Mesendoderm (in vitro differentiated cells): ENCODE data around the gene PIK3R6.

ENCODE experiments used
- DNase-seq: peaks from one replicate; pipeline ENCODE4 v3.0.0; 2013
- H2AK5ac ChIP-seq: 2 replicates; pipeline ENCODE4 v1.6.1; 2013; ENCODE audit warnings: low read length, inconsistent platforms
- H2BK120ac ChIP-seq: 2 replicates; pipeline ENCODE4 v1.6.1; 2013; ENCODE audit warnings: low read depth, mild to moderate bottlenecking, low read length, moderate library complexity, mixed read lengths
- H2BK15ac ChIP-seq: replicated peaks from 2 replicates; pipeline ENCODE4 v1.6.1; 2013; ENCODE audit warnings: low read depth, mild to moderate bottlenecking, moderate library complexity
- H2BK5ac ChIP-seq: 2 replicates; pipeline ENCODE4 v1.6.1; 2013; ENCODE audit warnings: low read length, inconsistent platforms
- H3K18ac ChIP-seq: 2 replicates; pipeline ENCODE4 v1.6.1; 2013; ENCODE audit warnings: mild to moderate bottlenecking, low read length, mixed read lengths
- H3K23ac ChIP-seq: one replicate; pipeline ENCODE4 v1.6.1; 2013; ENCODE audit warnings: low read length
- H3K27ac ChIP-seq: 2 replicates; pipeline ENCODE4 v1.5.1; 2013; ENCODE audit warnings: low read depth, mild to moderate bottlenecking, inconsistent platforms, low read length, moderate library complexity
- H3K27me3 ChIP-seq: 2 replicates; pipeline ENCODE4 v1.6.1; 2013; ENCODE audit warnings: low read length, control low read depth, mild to moderate bottlenecking, inconsistent platforms; ENCODE audit not compliant: insufficient read depth, poor library complexity
- H3K36me3 ChIP-seq: 2 replicates; pipeline ENCODE4 v1.6.1; 2013; ENCODE audit warnings: low read length, inconsistent platforms; ENCODE audit not compliant: control insufficient read depth, insufficient read depth
- H3K4ac ChIP-seq: one replicate; pipeline ENCODE4 v1.6.1; 2013; ENCODE audit warnings: low read depth, mild to moderate bottlenecking, low read length, moderate library complexity
- H3K4me1 ChIP-seq: 2 replicates; pipeline ENCODE4 v1.6.1; 2013; ENCODE audit warnings: low read depth, low read length, inconsistent platforms; ENCODE audit not compliant: control insufficient read depth
- H3K4me2 ChIP-seq: 2 replicates; pipeline ENCODE4 v1.6.1; 2013; ENCODE audit warnings: low read length
- H3K4me3 ChIP-seq: 2 replicates; pipeline ENCODE4 v1.5.1; 2013; ENCODE audit warnings: mild to moderate bottlenecking, low read length
- H3K56ac ChIP-seq: one replicate; pipeline ENCODE4 v1.6.1; 2013; ENCODE audit warnings: low read length
- H3K79me1 ChIP-seq: 2 replicates; pipeline ENCODE4 v1.6.1; 2013; ENCODE audit warnings: low read length, inconsistent platforms
- H3K79me2 ChIP-seq: 2 replicates; pipeline ENCODE4 v1.6.1; 2013; ENCODE audit warnings: mild to moderate bottlenecking, low read length; ENCODE audit not compliant: control insufficient read depth, insufficient read depth
- H3K9ac ChIP-seq: 2 replicates; pipeline ENCODE4 v1.6.1; 2013; ENCODE audit warnings: low read length, inconsistent platforms
- H4K5ac ChIP-seq: one replicate; pipeline ENCODE4 v1.6.1; 2013; ENCODE audit warnings: low read length
- H4K8ac ChIP-seq: one replicate; pipeline ENCODE4 v1.6.1; 2013; ENCODE audit warnings: low read depth, mild to moderate bottlenecking, control low read depth, low read length, moderate library complexity
- WGBS: extraction: QIAGEN DNeasy Blood & Tissue Kit; methylation state at CpG from one replicate; pipeline ENCODE4 v1.1.7; 2013; ENCODE audit warnings: low lambda C conversion rate, missing lambda C conversion rate; ENCODE audit not compliant: insufficient coverage; ENCODE audit errors: extremely low coverage; 5-methylcytosine and 5-hydroxymethylcytosine counted together

The PIK3R6 gene

DNA sequence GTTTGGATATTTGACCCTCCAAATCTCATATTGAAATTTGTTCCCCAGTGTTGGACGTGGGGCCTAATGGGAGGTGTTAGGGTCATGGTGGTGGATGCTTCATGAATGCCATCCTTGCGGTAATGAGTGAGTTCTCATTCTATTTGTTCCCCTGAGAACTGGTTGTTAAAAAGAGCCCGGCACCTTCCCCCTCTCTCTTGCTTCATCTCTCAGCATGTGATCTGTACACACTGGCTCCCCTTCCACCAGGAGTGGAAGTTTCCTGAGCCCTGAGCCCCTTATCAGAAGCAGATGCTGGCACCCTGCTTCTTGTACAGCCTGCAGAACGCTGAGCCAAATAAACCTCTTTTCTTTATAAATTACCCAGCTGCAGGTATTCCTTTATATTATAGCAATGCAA is 25.6 kb downstream of the PIK3R6 start:
- Histone ChIP-seq H4K5ac (no peak overlapping the region), H3K23ac (no peak overlapping the region), H3K79me1 (no peaks in the 10 kb centered on the region), H3K36me3 (no peaks in the 10 kb centered on the region), H3K27me3 (no peaks in the 10 kb centered on the region), H3K9ac (no peak overlapping the region), H3K4me3 (no peak overlapping the region), H3K4me1 (peaks cover 1% of the 10 kb centered on the region), H2AK5ac (no peak overlapping the region), H2BK15ac (no peak overlapping the region), H3K27ac (no peak overlapping the region), H3K56ac (no peak overlapping the region), H2BK120ac (no peak overlapping the region), H3K4me2 (no peak overlapping the region), H3K4ac (no peak overlapping the region), H3K79me2 (no peaks in the 10 kb centered on the region), H4K8ac (no peak overlapping the region), H3K18ac (no peak overlapping the region), H2BK5ac (no peak overlapping the region)
- no peak for DNase-seq
- WGBS: no CpG with 5 or more reads among the region's 4 CpGs

DNA sequence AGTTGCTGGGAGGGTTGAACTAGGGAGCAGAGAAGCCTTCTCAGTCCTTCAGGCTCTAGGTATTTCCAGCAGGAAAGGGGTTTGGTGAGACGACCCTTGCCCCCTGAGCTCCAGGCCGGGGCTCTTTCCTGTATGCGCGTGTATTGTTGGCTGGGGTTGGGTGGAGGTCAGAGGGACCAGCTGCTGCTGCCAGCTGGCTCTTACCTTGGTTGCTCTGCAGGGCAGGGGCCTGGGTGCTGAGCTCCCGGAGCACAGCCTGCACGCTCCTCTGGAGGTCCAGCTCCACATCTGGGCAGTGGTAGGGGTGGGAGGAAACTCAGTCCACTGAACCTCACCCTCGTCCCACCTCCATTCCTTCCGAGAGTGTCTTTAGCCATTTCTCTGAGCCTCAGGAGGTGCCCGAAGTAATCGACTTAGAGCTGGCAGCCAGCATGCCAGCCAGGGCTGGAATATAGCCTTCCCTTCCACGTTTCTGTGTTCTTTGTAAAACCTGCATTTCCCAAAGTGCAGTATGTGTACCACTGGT is 28.0 kb downstream of the PIK3R6 start:
- no peak overlapping the region for H3K23ac ChIP-seq
- no peak for DNase-seq
- H3K4me2 ChIP-seq: no peak overlapping the region
- H3K9ac ChIP-seq: no peak overlapping the region
- no peak overlapping the region for H3K27ac ChIP-seq
- H3K79me1 ChIP-seq: no peaks in the 10 kb centered on the region
- H4K8ac ChIP-seq: no peak overlapping the region
- H2BK120ac ChIP-seq: no peak overlapping the region
- H3K79me2 ChIP-seq: no peaks in the 10 kb centered on the region
- no peak overlapping the region for H4K5ac ChIP-seq
- H2BK15ac ChIP-seq: no peak overlapping the region
- H3K18ac ChIP-seq: no peak overlapping the region
- no peak overlapping the region for H3K4me3 ChIP-seq
- no peak overlapping the region for H2AK5ac ChIP-seq
- no CpG with 5 or more reads among the region's 11 CpGs for WGBS
- no peak overlapping the region for H2BK5ac ChIP-seq
- H3K4me1 ChIP-seq: no peaks in the 10 kb centered on the region
- H3K27me3 ChIP-seq: no peaks in the 10 kb centered on the region
- no peak overlapping the region for H3K56ac ChIP-seq
- H3K4ac ChIP-seq: no peak overlapping the region
- H3K36me3 ChIP-seq: no peaks in the 10 kb centered on the region

DNA sequence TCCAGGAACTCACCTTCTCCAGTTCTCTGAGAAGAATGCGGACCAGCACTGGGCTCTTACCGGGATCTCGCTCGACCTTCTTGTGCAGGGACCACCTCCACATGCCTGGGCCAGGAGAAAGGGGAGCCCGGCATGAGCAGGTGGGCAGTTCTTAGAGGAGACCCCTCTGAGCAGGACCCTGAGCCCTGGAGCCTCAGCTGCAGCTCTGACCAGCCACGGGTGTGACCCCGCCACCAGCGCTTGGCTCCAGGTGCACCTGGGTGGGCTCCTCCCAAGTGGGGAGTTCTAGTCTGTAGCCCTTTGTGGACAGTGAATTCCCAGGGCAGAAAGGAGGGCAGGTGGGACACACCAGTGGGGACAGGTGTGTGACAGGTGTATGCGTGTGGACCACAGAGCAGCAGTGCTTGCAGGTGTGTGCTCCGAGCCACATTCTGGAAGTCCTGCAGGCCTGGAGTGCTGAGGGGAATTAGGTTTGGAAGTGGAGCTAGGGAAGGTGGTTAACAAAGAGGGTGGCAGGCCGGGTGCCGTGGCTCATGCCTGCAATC is 28.9 kb downstream of the PIK3R6 start:
- H3K79me1 ChIP-seq: no peaks in the 10 kb centered on the region
- no peak overlapping the region for H3K18ac ChIP-seq
- H3K9ac ChIP-seq: no peak overlapping the region
- H3K36me3 ChIP-seq: no peaks in the 10 kb centered on the region
- no peak overlapping the region for H2AK5ac ChIP-seq
- H2BK120ac ChIP-seq: no peak overlapping the region
- no peak overlapping the region for H2BK5ac ChIP-seq
- no peak overlapping the region for H4K5ac ChIP-seq
- no peak overlapping the region for H2BK15ac ChIP-seq
- DNase-seq: no peak
- no peaks in the 10 kb centered on the region for H3K27me3 ChIP-seq
- no peak overlapping the region for H3K27ac ChIP-seq
- no peaks in the 10 kb centered on the region for H3K4me1 ChIP-seq
- H3K79me2 ChIP-seq: no peaks in the 10 kb centered on the region
- no peak overlapping the region for H3K4me3 ChIP-seq
- no peak overlapping the region for H3K4me2 ChIP-seq
- H3K56ac ChIP-seq: no peak overlapping the region
- H3K4ac ChIP-seq: no peak overlapping the region
- no peak overlapping the region for H4K8ac ChIP-seq
- no peak overlapping the region for H3K23ac ChIP-seq
- no CpG with 5 or more reads among the region's 12 CpGs for WGBS

DNA sequence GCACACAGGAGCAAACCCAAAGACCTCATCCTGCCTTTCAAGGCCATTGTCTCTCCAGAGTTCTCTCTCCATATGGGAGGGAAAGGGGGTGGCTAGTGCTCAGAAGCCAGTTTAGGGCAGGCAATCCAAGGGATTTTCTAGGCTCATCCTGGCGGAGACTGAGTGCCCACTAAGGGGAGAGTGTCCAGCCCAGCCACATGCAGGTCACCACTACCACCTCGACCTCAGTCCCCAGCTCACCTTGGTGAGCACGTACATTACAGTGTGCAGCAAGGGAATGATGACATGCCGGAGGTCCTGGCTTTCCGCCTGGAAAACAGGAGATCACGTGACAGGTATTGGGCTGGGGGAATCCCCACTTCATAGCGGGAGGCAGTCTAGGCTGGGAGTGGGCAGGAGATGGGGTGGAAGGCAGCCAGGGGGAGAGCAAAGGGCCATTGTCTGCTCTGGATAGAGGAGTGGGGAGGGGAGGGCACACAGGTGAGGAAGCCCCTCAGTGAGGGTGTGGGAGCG is 29.9 kb downstream of the PIK3R6 start:
- Histone ChIP-seq H2BK15ac (no peak overlapping the region), H3K4me1 (no peaks in the 10 kb centered on the region), H3K4me2 (no peak overlapping the region), H3K27ac (no peak overlapping the region), H3K4me3 (no peak overlapping the region), H3K27me3 (no peaks in the 10 kb centered on the region), H3K36me3 (no peaks in the 10 kb centered on the region), H4K5ac (no peak overlapping the region), H3K56ac (no peak overlapping the region), H3K18ac (no peak overlapping the region), H3K79me2 (no peaks in the 10 kb centered on the region), H2BK120ac (no peak overlapping the region), H2AK5ac (peak overlapping the region; percentile 67), H4K8ac (no peak overlapping the region), H3K4ac (no peak overlapping the region), H3K23ac (no peak overlapping the region), H2BK5ac (no peak overlapping the region), H3K79me1 (no peaks in the 10 kb centered on the region), H3K9ac (no peak overlapping the region)
- no peak for DNase-seq
- no CpG with 5 or more reads among the region's 8 CpGs for WGBS

DNA sequence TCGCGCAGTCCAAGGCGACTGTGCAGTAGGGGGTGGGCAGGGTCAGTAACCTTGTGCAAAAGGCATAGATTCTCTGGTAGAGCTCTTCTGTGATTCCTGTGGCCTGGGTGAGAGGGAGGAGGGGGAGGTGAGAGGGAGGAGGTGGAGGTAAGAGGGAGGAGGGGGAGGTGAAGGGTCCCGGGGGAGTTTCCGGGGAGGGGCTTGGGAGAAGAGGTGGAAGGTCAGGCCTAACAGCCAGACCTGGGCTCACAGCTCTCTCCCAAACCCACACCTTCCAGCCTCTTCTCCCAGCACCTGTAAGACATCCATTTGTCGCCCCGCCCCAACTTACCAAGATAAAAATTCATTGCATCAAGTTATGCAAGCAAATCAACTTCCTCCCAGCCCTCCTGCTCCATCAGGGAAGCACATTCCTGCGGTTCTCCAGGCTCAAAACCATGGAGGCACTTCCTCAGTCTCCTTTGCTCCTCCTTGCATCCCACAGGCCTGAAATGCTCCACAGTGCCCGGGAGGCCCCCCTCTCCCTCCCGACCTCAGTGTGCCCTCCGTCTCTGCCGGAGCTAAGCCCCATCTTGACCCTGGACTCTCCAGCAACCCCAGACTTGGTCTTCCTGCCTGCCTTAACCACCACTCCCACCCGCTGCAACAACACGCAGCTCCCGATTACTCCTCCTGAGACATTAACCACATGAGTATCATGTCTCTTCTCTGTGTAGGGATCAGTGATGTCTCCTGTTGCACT is 30.5 kb downstream of the PIK3R6 start:
- no peak overlapping the region for H3K4me2 ChIP-seq
- no peaks in the 10 kb centered on the region for H3K79me2 ChIP-seq
- no peak overlapping the region for H3K27ac ChIP-seq
- no peak overlapping the region for H3K18ac ChIP-seq
- H2BK120ac ChIP-seq: no peak overlapping the region
- no peak for DNase-seq
- no CpG with 5 or more reads among the region's 15 CpGs for WGBS
- H2BK5ac ChIP-seq: no peak overlapping the region
- H2AK5ac ChIP-seq: no peak overlapping the region
- H3K4ac ChIP-seq: no peak overlapping the region
- no peak overlapping the region for H3K4me3 ChIP-seq
- H2BK15ac ChIP-seq: no peak overlapping the region
- H3K27me3 ChIP-seq: no peaks in the 10 kb centered on the region
- H3K56ac ChIP-seq: peak overlapping the region; percentile 25
- H3K36me3 ChIP-seq: no peaks in the 10 kb centered on the region
- no peaks in the 10 kb centered on the region for H3K4me1 ChIP-seq
- H4K5ac ChIP-seq: no peak overlapping the region
- no peak overlapping the region for H3K23ac ChIP-seq
- H4K8ac ChIP-seq: no peak overlapping the region
- H3K9ac ChIP-seq: no peak overlapping the region
- no peaks in the 10 kb centered on the region for H3K79me1 ChIP-seq
